GM23338 (cell line): ENCODE data around the gene TTC39B. TPM values are rescaled to one million over a fixed set of nuclear protein-coding genes. Genes with fewer than 3 reads are reported as not detected.
A peak's percentile ranks its signal among the peaks of the same experiment; 100 is the strongest.

Experiments used
- ATAC-seq: fragments of 200-7000 bp; cut with Tn5 transposase; 3 replicates; pipeline ENCODE4 v1.9.1; 2020
- DNase-seq: peaks from one replicate; pipeline ENCODE4 v3.0.0-alpha.2; 2015; ENCODE audit warnings: low spot score
- H2AFZ ChIP-seq: fragments of 200-600 bp; sonication (generic); 2 replicates; pipeline ENCODE4 v1.8.0; 2016; ENCODE audit warnings: antibody characterized with exemption, mild to moderate bottlenecking, moderate library complexity
- H3F3A ChIP-seq: fragments of 200-600 bp; sonication (generic); replicated peaks from 2 replicates; pipeline ENCODE4 v1.8.0; 2017; ENCODE audit warnings: antibody characterized with exemption, mixed run types, low read depth
- H3K27ac ChIP-seq: fragments of 200-600 bp; sonication (generic); 2 replicates; pipeline ENCODE4 v1.6.1; 2016; ENCODE audit warnings: low read depth
- H3K27me3 ChIP-seq: fragments of 200-600 bp; sonication (generic); 2 replicates; pipeline ENCODE4 v1.8.0; 2016; ENCODE audit warnings: mild to moderate bottlenecking, mixed run types, moderate library complexity; ENCODE audit not compliant: insufficient read depth
- H3K36me3 ChIP-seq: fragments of 200-600 bp; sonication (generic); 2 replicates; pipeline ENCODE4 v1.8.0; 2016; ENCODE audit warnings: mild to moderate bottlenecking; ENCODE audit not compliant: insufficient read depth
- H3K4me1 ChIP-seq: fragments of 200-600 bp; sonication (generic); 2 replicates; pipeline ENCODE4 v1.8.0; 2016; ENCODE audit warnings: mild to moderate bottlenecking, moderate library complexity; ENCODE audit not compliant: insufficient read depth
- H3K4me2 ChIP-seq: fragments of 200-600 bp; sonication (generic); 2 replicates; pipeline ENCODE4 v1.7.1; 2017; ENCODE audit warnings: mixed run types
- H3K4me3 ChIP-seq: fragments of 200-600 bp; sonication (generic); 2 replicates; pipeline ENCODE4 v1.6.1; 2016; ENCODE audit warnings: mixed run types
- H3K79me2 ChIP-seq: fragments of 200-600 bp; sonication (generic); replicated peaks from 2 replicates; pipeline ENCODE4 v1.8.0; 2017; ENCODE audit warnings: mild to moderate bottlenecking; ENCODE audit not compliant: insufficient read depth
- H3K9me2 ChIP-seq: fragments of 200-600 bp; sonication (generic); 2 replicates; pipeline ENCODE4 v1.8.0; 2017; ENCODE audit not compliant: insufficient read depth
- H4K20me1 ChIP-seq: fragments of 200-600 bp; sonication (generic); replicated peaks from 2 replicates; pipeline ENCODE4 v1.8.0; 2017; ENCODE audit warnings: mild to moderate bottlenecking; ENCODE audit not compliant: insufficient read depth
- H3K27ac Mint-ChIP-seq: 2 replicates; pipeline ENCODE4 v1.8.0; 2020; ENCODE audit warnings: inconsistent platforms, mild to moderate bottlenecking, moderate library complexity, mixed read lengths
- H3K27me3 Mint-ChIP-seq: 3 replicates; pipeline ENCODE4 v1.8.0; 2022; ENCODE audit warnings: low read depth, mild to moderate bottlenecking, moderate library complexity, mixed read lengths, inconsistent platforms; ENCODE audit not compliant: insufficient read depth, poor library complexity
- H3K36me3 Mint-ChIP-seq: 3 replicates; pipeline ENCODE4 v1.8.0; 2021; ENCODE audit warnings: low read depth, mild to moderate bottlenecking, inconsistent platforms, moderate library complexity, mixed read lengths
- H3K4me1 Mint-ChIP-seq: 3 replicates; pipeline ENCODE4 v1.8.0; 2020; ENCODE audit warnings: mild to moderate bottlenecking, inconsistent platforms, mixed read lengths
- H3K4me3 Mint-ChIP-seq: 3 replicates; pipeline ENCODE4 v1.8.0; 2021; ENCODE audit warnings: moderate library complexity, mild to moderate bottlenecking, inconsistent platforms, mixed read lengths
- H3K9me3 Mint-ChIP-seq: 3 replicates; pipeline ENCODE4 v1.8.0; 2020; ENCODE audit warnings: moderate library complexity, mild to moderate bottlenecking, inconsistent platforms, mixed read lengths
- CREB1 ChIP-seq: fragments of 250-450 bp; sonication (Bioruptor Pico); IDR thresholded peaks from 2 replicates; pipeline ENCODE4 v1.5.0; 2020; ENCODE audit warnings: low read depth, mild to moderate bottlenecking, moderate library complexity
- ETS1 ChIP-seq: IDR thresholded peaks from 2 replicates; pipeline ENCODE4 v1.6.1; 2016; ENCODE audit warnings: antibody characterized with exemption
- EZH2 ChIP-seq: fragments of 200-600 bp; sonication (generic); IDR thresholded peaks from one replicate; pipeline ENCODE4 v1.8.0; 2017; ENCODE audit warnings: antibody characterized with exemption, mild to moderate bottlenecking, low read depth; ENCODE audit not compliant: unreplicated experiment
- EZH2phosphoT487 ChIP-seq: fragments of 200-600 bp; sonication (generic); IDR thresholded peaks from one replicate; pipeline ENCODE4 v1.8.1; 2018; ENCODE audit warnings: antibody characterized with exemption; ENCODE audit not compliant: unreplicated experiment
- JUNB ChIP-seq: IDR thresholded peaks from one replicate; pipeline ENCODE4 v1.6.1; 2016; ENCODE audit warnings: antibody characterized with exemption; ENCODE audit not compliant: unreplicated experiment
- NANOG ChIP-seq: IDR thresholded peaks from 2 replicates; pipeline ENCODE4 v1.6.1; 2016; ENCODE audit warnings: antibody characterized with exemption, borderline replicate concordance
- POLR2AphosphoS5 ChIP-seq: IDR thresholded peaks from 2 replicates; pipeline ENCODE4 v1.6.1; 2016; ENCODE audit warnings: antibody characterized with exemption, low read depth
- REST ChIP-seq: IDR thresholded peaks from one replicate; pipeline ENCODE4 v1.6.1; 2018; ENCODE audit warnings: antibody characterized with exemption; ENCODE audit not compliant: unreplicated experiment
- STAT1 ChIP-seq: IDR thresholded peaks from one replicate; pipeline ENCODE4 v1.6.1; 2016; ENCODE audit warnings: antibody characterized with exemption; ENCODE audit not compliant: unreplicated experiment
- ZNF114 ChIP-seq: fragments of 250-450 bp; sonication (Bioruptor Pico); IDR thresholded peaks from 2 replicates; pipeline ENCODE4 v1.5.0; 2020; ENCODE audit warnings: mild to moderate bottlenecking, moderate library complexity
- ZNF331 ChIP-seq: fragments of 250-450 bp; sonication (Bioruptor Pico); IDR thresholded peaks from 2 replicates; pipeline ENCODE4 v1.5.0; 2020; ENCODE audit warnings: low read depth, mild to moderate bottlenecking, moderate library complexity
- ZNF462 ChIP-seq: fragments of 250-450 bp; sonication (Bioruptor Pico); IDR thresholded peaks from 2 replicates; pipeline ENCODE4 v1.5.0; 2020; ENCODE audit warnings: mild to moderate bottlenecking, moderate library complexity
- polyA plus RNA-seq: library from polyadenylated mRNA; unstranded; fragments of >200 nt; fragmentation: Nextera tagmentation; extraction: Ambion mirVana; gene quantifications from 2 replicates; pipeline ENCODE4 v1.2.1, GENCODE V29; 2016
- total RNA-seq: library from RNA; depleted of rRNA; stranded (reverse); fragments of >200 nt; shearing (Covaris generic); gene quantifications from 2 replicates; pipeline ENCODE4 v1.2.3, GENCODE V29; 2014
- TF ChIP-seq, protein P1 (sequence below), 2 experiments: fragments of 200-600 bp in 1 of 2; sonication (generic) in 1 of 2; conservative IDR thresholded peaks; 2 replicates each; pipeline versions ENCODE4 v1.5.1 to v1.6.1; 2016 to 2017; ENCODE audit warnings: antibody characterized with exemption in 2 of 2, low read depth in 2 of 2, mild to moderate bottlenecking in 2 of 2, moderate library complexity in 1 of 2

The TTC39B gene
- total and polyA plus RNA-seq, 2 experiments from 2014 or later, result 2.8 to 11.1 TPM

DNA sequence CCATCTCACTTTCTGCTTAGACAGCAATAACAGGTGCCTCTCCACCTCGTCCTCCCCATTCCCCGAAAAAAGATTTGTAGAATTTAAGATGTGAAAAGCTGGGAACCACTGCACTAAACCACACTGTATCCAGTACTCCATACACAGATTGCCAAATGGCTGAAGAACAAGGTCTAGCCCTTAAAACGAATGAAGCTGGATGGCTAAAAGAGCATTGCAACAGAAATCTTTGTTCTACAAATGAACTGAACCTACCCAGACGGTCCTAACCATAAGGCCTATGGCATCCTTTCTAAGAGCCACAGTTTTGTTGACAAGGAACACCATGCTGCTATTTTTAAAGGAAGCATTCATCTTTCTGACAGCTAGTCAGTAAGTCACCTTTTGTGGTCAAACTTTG, 152.3 kb downstream of the TTC39B start:
- Mint-ChIP-seq H3K9me3 (peaks cover 4% of the 10 kb centered on the region; the same call in 1 of the 3 replicates), H3K27ac (no peak overlapping the region), H3K36me3 (no peaks in the 10 kb centered on the region; the same call in 2 of the 3 replicates), H3K4me3 (no peak overlapping the region), H3K4me1 (peaks cover 10% of the 10 kb centered on the region), H3K27me3 (peaks cover 3% of the 10 kb centered on the region)
- Histone ChIP-seq H4K20me1 (no peaks in the 10 kb centered on the region), H3K9me2 (peaks cover 14% of the 10 kb centered on the region; the same call in 1 of the 2 replicates), H2AFZ (peak overlapping the region; percentile 12; the same call in 1 of the 2 replicates), H3K4me1 (peaks cover 5% of the 10 kb centered on the region), H3K27ac (no peak overlapping the region), H3K4me2 (no peak overlapping the region), H3F3A (no peaks in the 10 kb centered on the region), H3K79me2 (no peaks in the 10 kb centered on the region), H3K27me3 (no peaks in the 10 kb centered on the region), H3K4me3 (no peak overlapping the region), H3K36me3 (no peaks in the 10 kb centered on the region)
- TF ChIP-seq, protein P1, sequence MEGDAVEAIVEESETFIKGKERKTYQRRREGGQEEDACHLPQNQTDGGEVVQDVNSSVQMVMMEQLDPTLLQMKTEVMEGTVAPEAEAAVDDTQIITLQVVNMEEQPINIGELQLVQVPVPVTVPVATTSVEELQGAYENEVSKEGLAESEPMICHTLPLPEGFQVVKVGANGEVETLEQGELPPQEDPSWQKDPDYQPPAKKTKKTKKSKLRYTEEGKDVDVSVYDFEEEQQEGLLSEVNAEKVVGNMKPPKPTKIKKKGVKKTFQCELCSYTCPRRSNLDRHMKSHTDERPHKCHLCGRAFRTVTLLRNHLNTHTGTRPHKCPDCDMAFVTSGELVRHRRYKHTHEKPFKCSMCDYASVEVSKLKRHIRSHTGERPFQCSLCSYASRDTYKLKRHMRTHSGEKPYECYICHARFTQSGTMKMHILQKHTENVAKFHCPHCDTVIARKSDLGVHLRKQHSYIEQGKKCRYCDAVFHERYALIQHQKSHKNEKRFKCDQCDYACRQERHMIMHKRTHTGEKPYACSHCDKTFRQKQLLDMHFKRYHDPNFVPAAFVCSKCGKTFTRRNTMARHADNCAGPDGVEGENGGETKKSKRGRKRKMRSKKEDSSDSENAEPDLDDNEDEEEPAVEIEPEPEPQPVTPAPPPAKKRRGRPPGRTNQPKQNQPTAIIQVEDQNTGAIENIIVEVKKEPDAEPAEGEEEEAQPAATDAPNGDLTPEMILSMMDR (conservative IDR thresholded peaks at IDR 0.05; ENCODE audit: low read depth in 2 of 2), result no peak
- no peak for TF ChIP-seq POLR2AphosphoS5
- TF ChIP-seq ZNF114 (CRISPR knock-in tag), result no peak
- TF ChIP-seq NANOG, result no peak
- TF ChIP-seq REST, result no peak
- TF ChIP-seq ZNF462 (CRISPR knock-in tag), result no peak
- TF ChIP-seq STAT1, result no peak
- no peak for TF ChIP-seq ZNF331
- TF ChIP-seq JUNB, result no peak
- TF ChIP-seq CREB1 (CRISPR knock-in tag), result no peak
- no peak for TF ChIP-seq ETS1
- TF ChIP-seq EZH2phosphoT487, result no peak
- TF ChIP-seq EZH2, result no peak
- no peak for ATAC-seq
- no peak for DNase-seq
